ENCODE results near the gene CDC42BPB.

The CDC42BPB gene

DNA sequence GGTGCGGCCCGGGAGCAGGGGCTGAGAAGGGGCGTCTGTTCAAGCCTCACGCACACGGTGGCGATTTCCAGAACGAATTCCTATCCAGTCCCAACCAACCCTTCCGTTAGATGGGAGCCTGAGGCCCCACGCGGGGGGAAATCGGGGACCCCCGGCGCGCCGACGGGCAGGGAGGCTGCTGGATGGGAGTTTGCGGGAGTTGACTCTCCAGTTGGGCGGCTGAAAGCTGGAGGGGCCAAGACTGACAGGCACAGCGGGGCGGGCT, 47.0 kb upstream of the CDC42BPB start:
- Histone ChIP-seq H2BK15ac (ENCODE audit: low read length) (peak overlapping the region; percentile 91), H3K4me3 (ENCODE audit: low read length in 2 of 2) (no peak overlapping the region)
- no CpG with 5 or more reads among the region's 20 CpGs for WGBS, 2 donors (ENCODE audit: extremely low coverage in 2 of 2, insufficient read length in 2 of 2, insufficient replicate concordance in 1 of 2)

DNA sequence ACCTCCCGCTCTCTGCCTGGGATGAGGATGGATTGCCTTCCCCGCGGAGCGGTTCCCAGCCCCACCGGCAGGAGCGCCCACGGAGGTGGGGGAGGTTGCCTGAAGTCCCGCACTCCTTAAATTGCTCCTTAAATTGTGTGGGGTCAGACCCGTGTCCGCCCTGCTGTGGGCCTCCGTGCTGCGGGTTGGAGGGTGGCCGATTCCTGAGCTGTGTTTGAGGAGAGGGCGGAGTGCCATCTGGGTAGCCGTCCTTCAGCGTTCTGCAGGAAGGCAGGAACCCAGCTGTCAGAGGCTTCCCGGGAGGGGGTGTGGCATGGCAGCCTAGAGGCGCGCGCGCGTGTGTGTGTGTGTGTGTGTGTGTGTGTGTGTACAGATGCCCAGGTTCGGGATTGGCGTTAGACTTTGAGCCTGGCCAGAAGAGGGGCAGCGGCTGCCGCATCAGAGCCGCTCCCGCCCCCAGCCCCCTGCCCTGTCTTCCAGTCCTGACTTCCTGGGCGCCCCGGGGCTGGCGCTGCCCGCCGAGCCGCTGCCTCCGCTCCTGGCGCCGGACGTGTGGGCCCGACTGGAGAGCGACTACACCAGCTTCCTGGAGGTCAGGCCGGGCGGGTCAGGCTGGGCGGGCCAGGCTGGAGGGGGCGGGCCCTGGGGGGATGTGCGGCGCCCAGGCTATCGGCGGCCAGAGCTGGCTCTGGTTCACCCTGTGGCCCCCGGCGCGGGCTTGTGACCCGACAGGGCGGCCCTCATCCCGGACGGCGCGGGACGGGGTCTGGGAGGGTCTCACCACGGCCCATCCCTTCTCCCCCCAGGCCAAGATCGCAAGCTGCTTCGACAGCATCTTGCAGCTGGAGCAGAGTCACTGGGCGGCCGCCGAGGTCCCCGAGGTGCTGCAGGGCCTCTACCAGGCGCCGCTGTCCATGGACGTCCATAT, 46.4 kb upstream of the CDC42BPB start:
- peak overlapping the region; percentile 27 for H2BK5ac ChIP-seq (ENCODE audit: low read length)
- H2AFZ ChIP-seq (ENCODE audit: low read length) = peak overlapping the region; percentile 5
- no peak overlapping the region for H2BK120ac ChIP-seq (ENCODE audit: low read depth, low read length)
- H3K9ac ChIP-seq (ENCODE audit: low read depth, low read length, poor library complexity) = no peak overlapping the region
- peak overlapping the region; percentile 76 for H3K14ac ChIP-seq (ENCODE audit: low read length)
- H2BK15ac ChIP-seq (ENCODE audit: low read length) = no peak overlapping the region
- DNase-seq (ENCODE audit: low spot score) = no peak
- no CpG with 5 or more reads among the region's 68 CpGs for WGBS, 2 donors (ENCODE audit: extremely low coverage in 2 of 2, insufficient read length in 2 of 2, insufficient replicate concordance in 1 of 2)
- no peak overlapping the region for H4K91ac ChIP-seq (ENCODE audit: low read depth, low read length, poor library complexity)
- no peaks in the 10 kb centered on the region for H3K79me1 ChIP-seq (ENCODE audit: low read depth, low read length)
- H3K36me3 ChIP-seq (replicated peaks in 1 of 2; ENCODE audit: control insufficient read depth in 2 of 2, insufficient read depth in 2 of 2, low read length in 2 of 2) = no peaks in the 10 kb centered on the region
- no peak overlapping the region for H3K4ac ChIP-seq (ENCODE audit: low read length)
- H3K4me3 ChIP-seq (ENCODE audit: low read length in 2 of 2) = no peak overlapping the region
- peak overlapping the region; percentile 95 for H2AK5ac ChIP-seq (ENCODE audit: low read depth, low read length)
- peak overlapping the region; percentile 74 for H3K18ac ChIP-seq (ENCODE audit: low read length)
- no peak overlapping the region for H3K27ac ChIP-seq (replicated peaks; ENCODE audit: low read length)
- peak overlapping the region; percentile 46 for H3K23ac ChIP-seq (ENCODE audit: low read depth, low read length, poor library complexity)
- no peak overlapping the region for H2BK12ac ChIP-seq (ENCODE audit: low read length)
- peak overlapping the region; percentile 23 for H3K4me2 ChIP-seq (ENCODE audit: insufficient read depth, low read length, poor library complexity, severe bottlenecking)
- no peaks in the 10 kb centered on the region for H3K9me3 ChIP-seq (replicated peaks in 1 of 2; ENCODE audit: control insufficient read depth in 2 of 2, insufficient read depth in 1 of 2, low read depth in 1 of 2, low read length in 2 of 2)
- peaks cover 6 to 40% (median 33%) of the 10 kb centered on the region in 3 experiments for H3K27me3 ChIP-seq (ENCODE audit: control insufficient read depth in 3 of 3, insufficient read depth in 3 of 3, low read depth in 1 of 3, low read length in 3 of 3)
- H3K4me1 ChIP-seq (ENCODE audit: control insufficient read depth in 2 of 2, insufficient read depth in 1 of 2, low read depth in 1 of 2, low read length in 2 of 2) = peaks cover 5 to 22% of the 10 kb centered on the region in 2 donors
- H4K8ac ChIP-seq (ENCODE audit: low read depth, low read length) = no peak overlapping the region

More for the DNA sequence above, 47.0 kb upstream of the CDC42BPB start:
- Histone ChIP-seq H2AFZ (ENCODE audit: low read length) (peak overlapping the region; percentile 5), H2BK5ac (ENCODE audit: low read length) (no peak overlapping the region), H3K9me3 (replicated peaks in 1 of 2; ENCODE audit: control insufficient read depth in 2 of 2, insufficient read depth in 1 of 2, low read depth in 1 of 2, low read length in 2 of 2) (no peaks in the 10 kb centered on the region), H3K36me3 (replicated peaks in 1 of 2; ENCODE audit: control insufficient read depth in 2 of 2, insufficient read depth in 2 of 2, low read length in 2 of 2) (no peaks in the 10 kb centered on the region), H4K91ac (ENCODE audit: low read depth, low read length, poor library complexity) (peak overlapping the region; percentile 69), H2AK5ac (ENCODE audit: low read depth, low read length) (peak overlapping the region; percentile 95), H3K27me3 (ENCODE audit: control insufficient read depth in 3 of 3, insufficient read depth in 3 of 3, low read depth in 1 of 3, low read length in 3 of 3) (peaks cover 6 to 40% (median 33%) of the 10 kb centered on the region in 3 experiments), H3K4ac (ENCODE audit: low read length) (no peak overlapping the region), H3K23ac (ENCODE audit: low read depth, low read length, poor library complexity) (peak overlapping the region; percentile 22), H3K79me1 (ENCODE audit: low read depth, low read length) (no peaks in the 10 kb centered on the region), H2BK120ac (ENCODE audit: low read depth, low read length) (peak overlapping the region; percentile 39), H4K8ac (ENCODE audit: low read depth, low read length) (no peak overlapping the region), H3K27ac (replicated peaks; ENCODE audit: low read length) (no peak overlapping the region), H3K14ac (ENCODE audit: low read length) (no peak overlapping the region), H2BK12ac (ENCODE audit: low read length) (peak overlapping the region; percentile 86), H3K4me2 (ENCODE audit: insufficient read depth, low read length, poor library complexity, severe bottlenecking) (peak overlapping the region; percentile 48), H3K18ac (ENCODE audit: low read length) (peak overlapping the region; percentile 90), H3K4me1 (ENCODE audit: control insufficient read depth in 2 of 2, insufficient read depth in 1 of 2, low read depth in 1 of 2, low read length in 2 of 2) (peaks cover 2 to 20% of the 10 kb centered on the region in 2 donors), H3K9ac (ENCODE audit: low read depth, low read length, poor library complexity) (no peak overlapping the region)
- DNase-seq (ENCODE audit: low spot score) = no peak

DNA sequence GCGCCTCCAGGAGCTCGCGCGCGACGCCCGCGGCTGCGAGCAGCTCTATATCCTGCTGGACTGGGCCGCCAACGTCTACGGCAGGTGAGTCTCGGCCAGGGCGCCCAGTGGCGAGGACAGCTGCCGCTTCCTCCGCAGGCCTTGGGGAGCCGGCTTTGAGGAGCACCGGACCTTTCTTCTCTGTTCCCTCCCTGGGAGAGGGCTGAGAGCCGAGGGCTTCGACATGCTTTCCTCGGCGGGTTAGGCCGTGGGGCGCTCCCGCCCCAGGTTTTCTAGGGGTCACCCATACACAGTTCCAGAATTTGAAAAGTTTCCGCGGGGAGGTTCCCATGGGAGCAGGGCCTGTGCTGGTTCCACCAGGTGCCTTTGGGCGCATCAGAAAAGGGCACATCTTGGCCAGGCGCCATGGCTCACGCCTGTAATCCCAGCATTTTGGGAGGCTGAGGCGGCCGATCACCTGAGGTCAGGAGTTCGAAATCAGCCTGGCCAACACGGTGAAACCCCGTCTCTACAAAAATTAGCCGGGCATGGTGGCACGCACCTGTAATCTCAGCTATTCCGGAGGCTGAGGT, 45.4 kb upstream of the CDC42BPB start:
- WGBS, 2 donors (ENCODE audit: extremely low coverage in 2 of 2, insufficient read length in 2 of 2, insufficient replicate concordance in 1 of 2) = no CpG with 5 or more reads among the region's 39 CpGs
- H2AK5ac ChIP-seq (ENCODE audit: low read depth, low read length) = peak overlapping the region; percentile 19
- no peak overlapping the region for H4K91ac ChIP-seq (ENCODE audit: low read depth, low read length, poor library complexity)
- H3K27ac ChIP-seq (replicated peaks; ENCODE audit: low read length) = no peak overlapping the region
- no peak overlapping the region for H2BK120ac ChIP-seq (ENCODE audit: low read depth, low read length)
- H3K4ac ChIP-seq (ENCODE audit: low read length) = no peak overlapping the region
- H3K9me3 ChIP-seq (replicated peaks in 1 of 2; ENCODE audit: control insufficient read depth in 2 of 2, insufficient read depth in 1 of 2, low read depth in 1 of 2, low read length in 2 of 2) = no peaks in the 10 kb centered on the region
- no peak overlapping the region for H2AFZ ChIP-seq (ENCODE audit: low read length)
- H2BK5ac ChIP-seq (ENCODE audit: low read length) = no peak overlapping the region
- peak overlapping the region; percentile 55 for H3K9ac ChIP-seq (ENCODE audit: low read depth, low read length, poor library complexity)
- peaks cover 6 to 40% (median 36%) of the 10 kb centered on the region in 3 experiments for H3K27me3 ChIP-seq (ENCODE audit: control insufficient read depth in 3 of 3, insufficient read depth in 3 of 3, low read depth in 1 of 3, low read length in 3 of 3)
- no peaks in the 10 kb centered on the region for H3K79me1 ChIP-seq (ENCODE audit: low read depth, low read length)
- no peak overlapping the region for H2BK15ac ChIP-seq (ENCODE audit: low read length)
- H3K14ac ChIP-seq (ENCODE audit: low read length) = no peak overlapping the region
- peaks cover 5 to 15% of the 10 kb centered on the region in 2 donors for H3K4me1 ChIP-seq (ENCODE audit: control insufficient read depth in 2 of 2, insufficient read depth in 1 of 2, low read depth in 1 of 2, low read length in 2 of 2)
- DNase-seq (ENCODE audit: low spot score) = no peak
- no peak overlapping the region for H3K23ac ChIP-seq (ENCODE audit: low read depth, low read length, poor library complexity)
- no peak overlapping the region for H3K4me3 ChIP-seq (ENCODE audit: low read length in 2 of 2)
- H3K36me3 ChIP-seq (replicated peaks in 1 of 2; ENCODE audit: control insufficient read depth in 2 of 2, insufficient read depth in 2 of 2, low read length in 2 of 2) = no peaks in the 10 kb centered on the region
- no peak overlapping the region for H4K8ac ChIP-seq (ENCODE audit: low read depth, low read length)
- H2BK12ac ChIP-seq (ENCODE audit: low read length) = no peak overlapping the region
- H3K4me2 ChIP-seq (ENCODE audit: insufficient read depth, low read length, poor library complexity, severe bottlenecking) = no peak overlapping the region
- peak overlapping the region; percentile 58 for H3K18ac ChIP-seq (ENCODE audit: low read length)

All from neuronal stem cell (in vitro differentiated cells).